ENCODE data around the gene TBXAS1.

GRCh38 chr7:139982927-139983920, 154.2 kb downstream of the TBXAS1 start:
- TF ChIP-seq, protein P1, sequence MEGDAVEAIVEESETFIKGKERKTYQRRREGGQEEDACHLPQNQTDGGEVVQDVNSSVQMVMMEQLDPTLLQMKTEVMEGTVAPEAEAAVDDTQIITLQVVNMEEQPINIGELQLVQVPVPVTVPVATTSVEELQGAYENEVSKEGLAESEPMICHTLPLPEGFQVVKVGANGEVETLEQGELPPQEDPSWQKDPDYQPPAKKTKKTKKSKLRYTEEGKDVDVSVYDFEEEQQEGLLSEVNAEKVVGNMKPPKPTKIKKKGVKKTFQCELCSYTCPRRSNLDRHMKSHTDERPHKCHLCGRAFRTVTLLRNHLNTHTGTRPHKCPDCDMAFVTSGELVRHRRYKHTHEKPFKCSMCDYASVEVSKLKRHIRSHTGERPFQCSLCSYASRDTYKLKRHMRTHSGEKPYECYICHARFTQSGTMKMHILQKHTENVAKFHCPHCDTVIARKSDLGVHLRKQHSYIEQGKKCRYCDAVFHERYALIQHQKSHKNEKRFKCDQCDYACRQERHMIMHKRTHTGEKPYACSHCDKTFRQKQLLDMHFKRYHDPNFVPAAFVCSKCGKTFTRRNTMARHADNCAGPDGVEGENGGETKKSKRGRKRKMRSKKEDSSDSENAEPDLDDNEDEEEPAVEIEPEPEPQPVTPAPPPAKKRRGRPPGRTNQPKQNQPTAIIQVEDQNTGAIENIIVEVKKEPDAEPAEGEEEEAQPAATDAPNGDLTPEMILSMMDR (IDR thresholded peaks at IDR 0.05; ENCODE audit: poor library complexity, severe bottlenecking), result no peak
- TF ChIP-seq SMC3 (conservative IDR thresholded peaks at IDR 0.05; ENCODE audit: poor library complexity), result no peak
- no peak for TF ChIP-seq TAF1 (IDR thresholded peaks at IDR 0.05; ENCODE audit: low read depth)
- TF ChIP-seq EP300 (conservative IDR thresholded peaks at IDR 0.05; ENCODE audit: poor library complexity, severe bottlenecking), result no peak
- no peak for TF ChIP-seq POLR2AphosphoS5 (IDR thresholded peaks at IDR 0.05)
- no peak for TF ChIP-seq RAD21 (conservative IDR thresholded peaks at IDR 0.05)
- TF ChIP-seq EZH2 (IDR thresholded peaks at IDR 0.05; ENCODE audit: borderline replicate concordance, insufficient read depth, low read length, poor library complexity, severe bottlenecking), result no peak
- no peak for TF ChIP-seq MXI1 (conservative IDR thresholded peaks at IDR 0.05; ENCODE audit: poor library complexity, severe bottlenecking)
- TF ChIP-seq REST (IDR thresholded peaks at IDR 0.05; ENCODE audit: borderline replicate concordance), result no peak

All from neural cell (in vitro differentiated cells).